PC-3 (cell line): ENCODE data around the gene PTGS1. TPM values are rescaled to one million over a fixed set of nuclear protein-coding genes. Genes with fewer than 3 reads are reported as not detected.
"Not testable (repeated sequence)": the region's sequence is repeated elsewhere in the genome, so short reads cannot be mapped to it uniquely, and the experiment has no call there.

Experiments used
- ATAC-seq: fragments of 200-7000 bp; cut with Tn5 transposase; 2 replicates; pipeline ENCODE4 v1.9.1; 2020; ENCODE audit warnings: mild to moderate bottlenecking, moderate library complexity
- BruUV-seq: library from RNA; stranded (reverse); fragments of 400-500 nt; replicated peaks from 2 replicates; lab custom pipeline; 2021; lab: Mats Ljungman, UMichigan
- CTCF ChIA-PET: fragments of 300-600 bp; sonication (Branson Sonifier 250); formaldehyde crosslinking; loops from one replicate; lab custom pipeline; 2022; ENCODE audit warnings: antibody characterized with exemption; lab: Charles Lee
- POLR2A ChIA-PET: fragments of 300-600 bp; sonication (Branson Sonifier 250); formaldehyde crosslinking; loops from one replicate; lab custom pipeline; 2022; ENCODE audit warnings: antibody characterized with exemption; ENCODE audit not compliant: unreplicated experiment; lab: Charles Lee
- DNase-seq: peaks from one replicate; pipeline ENCODE4 v3.0.0-alpha.2; 2015
- H2AFZ ChIP-seq: fragments of 300-600 bp; sonication (generic); 2 replicates; pipeline ENCODE4 v1.6.0; 2016; ENCODE audit warnings: antibody characterized with exemption, low read length
- H3F3A ChIP-seq: fragments of 300-600 bp; sonication (generic); one replicate; pipeline ENCODE4 v1.6.0; 2017; ENCODE audit warnings: antibody characterized with exemption, low read length, control low read depth, mild to moderate bottlenecking; ENCODE audit not compliant: unreplicated experiment
- H3K27ac ChIP-seq: fragments of 300-600 bp; sonication (generic); 2 replicates; pipeline ENCODE4 v1.5.1; 2016; ENCODE audit warnings: mild to moderate bottlenecking, low read length
- H3K27me3 ChIP-seq: fragments of 300-600 bp; sonication (generic); 2 replicates; pipeline ENCODE4 v1.6.1; 2016; ENCODE audit warnings: low read length, mixed read lengths
- H3K36me3 ChIP-seq: fragments of 300-600 bp; sonication (generic); 2 replicates; pipeline ENCODE4 v1.6.1; 2016; ENCODE audit warnings: low read depth, mixed run types, low read length, mixed read lengths
- H3K4me1 ChIP-seq: fragments of 300-600 bp; sonication (generic); 2 replicates; pipeline ENCODE4 v1.5.1; 2016; ENCODE audit warnings: low read length; ENCODE audit not compliant: insufficient read depth
- H3K4me2 ChIP-seq: fragments of 300-600 bp; sonication (generic); 2 replicates; pipeline ENCODE4 v1.6.0; 2016; ENCODE audit warnings: low read length
- H3K4me3 ChIP-seq: fragments of 300-600 bp; sonication (generic); 2 replicates; pipeline ENCODE4 v1.5.1; 2016; ENCODE audit warnings: mild to moderate bottlenecking, low read length, mixed read lengths
- H3K79me2 ChIP-seq: fragments of 300-600 bp; sonication (generic); 2 replicates; pipeline ENCODE4 v1.6.1; 2017; ENCODE audit warnings: low read length, mixed read lengths
- H3K9ac ChIP-seq: fragments of 300-600 bp; sonication (generic); 2 replicates; pipeline ENCODE4 v1.6.0; 2016; ENCODE audit warnings: mild to moderate bottlenecking, low read length
- H3K9me2 ChIP-seq: fragments of 300-600 bp; sonication (generic); replicated peaks from 2 replicates; pipeline ENCODE4 v1.6.1; 2016; ENCODE audit warnings: mixed run types, low read length, mixed read lengths
- H3K9me3 ChIP-seq: fragments of 300-600 bp; sonication (generic); 2 replicates; pipeline ENCODE4 v1.6.1; 2016; ENCODE audit warnings: low read length, mixed read lengths
- H4K20me1 ChIP-seq: fragments of 300-600 bp; sonication (generic); 2 replicates; pipeline ENCODE4 v1.6.1; 2016; ENCODE audit warnings: low read length, mixed read lengths
- CTCF ChIP-seq: fragments of 300-600 bp; sonication (generic); conservative IDR thresholded peaks from 2 replicates; pipeline ENCODE4 v1.5.1; 2017; ENCODE audit warnings: antibody characterized with exemption, low read depth, mild to moderate bottlenecking, low read length
- EZH2 ChIP-seq: fragments of 300-600 bp; sonication (generic); IDR thresholded peaks from one replicate; pipeline ENCODE4 v1.6.1; 2017; ENCODE audit warnings: antibody characterized with exemption, mild to moderate bottlenecking, low read length; ENCODE audit not compliant: unreplicated experiment
- EZH2phosphoT487 ChIP-seq: fragments of 300-600 bp; sonication (generic); IDR thresholded peaks from 2 replicates; pipeline ENCODE4 v1.6.1; 2018; ENCODE audit warnings: mild to moderate bottlenecking, antibody characterized with exemption, low read length, borderline replicate concordance
- intact Hi-C: fragments of 100-400 bp; cut with micrococcal nuclease; formaldehyde crosslinking; loops from 2 replicates; pipeline ENCODE4 v1.9.0; 2023
- total RNA-seq: library from RNA; depleted of rRNA; stranded (reverse); fragments of >200 nt; gene quantifications from 2 replicates; pipeline ENCODE4 v1.2.3, GENCODE V29; 2014

The PTGS1 gene
- total RNA-seq, 1 experiment from 2014 or later: 0.44 TPM

- Histone ChIP-seq H3K27me3 (no peaks in the 10 kb centered on the region), H3K9me2 (no peaks in the 10 kb centered on the region), H3K9ac (no peak overlapping the region), H3K4me2 (no peak overlapping the region), H3K27ac (no peak overlapping the region), H2AFZ (no peak overlapping the region), H4K20me1 (no peaks in the 10 kb centered on the region), H3K79me2 (no peaks in the 10 kb centered on the region), H3K4me3 (no peak overlapping the region), H3F3A (no peaks in the 10 kb centered on the region), H3K9me3 (no peaks in the 10 kb centered on the region), H3K36me3 (0 out of 2 replicates have a peak, but pooled peaks cover 3% of the 10 kb centered on the region), H3K4me1 (no peaks in the 10 kb centered on the region)
- POLR2A ChIA-PET: no interaction called here
- DNase-seq: no peak
- CTCF ChIA-PET: no interaction called here
- no peak for TF ChIP-seq EZH2
- TF ChIP-seq CTCF: no peak
- TF ChIP-seq EZH2phosphoT487: no peak
- ATAC-seq: no peak
- intact Hi-C loops: no loop called here
- no TSS peak for BruUV-seq
Measured at GRCh38 chr9:122325124-122325523, 45.7 kb upstream of the PTGS1 start.

- Histone ChIP-seq H3K4me3 (no peak overlapping the region), H3K9ac (no peak overlapping the region), H3K9me2 (no peaks in the 10 kb centered on the region), H3K79me2 (no peaks in the 10 kb centered on the region), H3F3A (no peaks in the 10 kb centered on the region), H3K27me3 (no peaks in the 10 kb centered on the region), H3K4me1 (no peaks in the 10 kb centered on the region), H3K27ac (no peak overlapping the region), H3K4me2 (no peak overlapping the region), H3K36me3 (0 out of 2 replicates have a peak, but pooled peaks cover 3% of the 10 kb centered on the region), H2AFZ (no peak overlapping the region), H3K9me3 (no peaks in the 10 kb centered on the region), H4K20me1 (no peaks in the 10 kb centered on the region)
- no peak for ATAC-seq
- CTCF ChIA-PET: interaction anchor here (0.7 kb wide), 1 partner anchor 188 kb away, joined by 3 read pairs; no protein-coding TSS in a partner anchor
- POLR2A ChIA-PET: no interaction called here
- no peak for TF ChIP-seq EZH2phosphoT487
- no peak for TF ChIP-seq EZH2
- TF ChIP-seq CTCF: no peak
- intact Hi-C loops: no loop called here
- BruUV-seq: no TSS peak
- no peak for DNase-seq
Measured at GRCh38 chr9:122327175-122327574, 43.6 kb upstream of the PTGS1 start.

- Histone ChIP-seq H3F3A (no peaks in the 10 kb centered on the region), H2AFZ (no peak overlapping the region), H3K9me2 (no peaks in the 10 kb centered on the region), H3K9me3 (no peaks in the 10 kb centered on the region), H3K9ac (no peak overlapping the region), H3K36me3 (no peaks in the 10 kb centered on the region), H4K20me1 (no peaks in the 10 kb centered on the region), H3K27me3 (no peaks in the 10 kb centered on the region), H3K27ac (no peak overlapping the region), H3K4me3 (no peak overlapping the region), H3K79me2 (no peaks in the 10 kb centered on the region), H3K4me1 (no peaks in the 10 kb centered on the region), H3K4me2 (no peak overlapping the region)
- intact Hi-C loops: no loop called here
- DNase-seq (no peak), ATAC-seq (no peak)
- no peak for TF ChIP-seq CTCF
- TF ChIP-seq EZH2phosphoT487: no peak
- TF ChIP-seq EZH2: no peak
- no TSS peak for BruUV-seq
- ChIA-PET CTCF (no interaction called here), POLR2A (no interaction called here)
Measured at GRCh38 chr9:122329597-122329996, 41.2 kb upstream of the PTGS1 start.

- not testable (repeated sequence) for BruUV-seq
Measured at GRCh38 chr9:122330466-122330865, 40.4 kb upstream of the PTGS1 start.

More at GRCh38 chr9:122330466-122330865, 40.4 kb upstream of the PTGS1 start:
- H3K27ac ChIP-seq, ATAC-seq, intact Hi-C loops, CTCF ChIA-PET, POLR2A ChIA-PET, H3K36me3 ChIP-seq, H3K9ac ChIP-seq, H3K4me3 ChIP-seq, H3F3A ChIP-seq, H3K4me1 ChIP-seq, H3K9me3 ChIP-seq, H4K20me1 ChIP-seq, H3K4me2 ChIP-seq, DNase-seq, H2AFZ ChIP-seq, H3K9me2 ChIP-seq, H3K79me2 ChIP-seq, H3K27me3 ChIP-seq: not testable (repeated sequence)
